ENCODE data around the gene B4GALNT2. TPM values are rescaled to one million over a fixed set of nuclear protein-coding genes. Genes with fewer than 3 reads are reported as not detected.

Gene B4GALNT2
- total RNA-seq, 2 donors from 2014 or later: 0.05 to 0.10 TPM

GRCh38 chr17:49200423-49201083 is 68.0 kb downstream of the B4GALNT2 start:
- DNase-seq (ENCODE audit: low spot score): no peak
- intact Hi-C loops (cut with DNase I): no loop called here

GRCh38 chr17:49201481-49201927 is 68.9 kb downstream of the B4GALNT2 start:
- intact Hi-C loops (cut with DNase I): no loop called here
- no peak for DNase-seq (ENCODE audit: low spot score)

- no peak for DNase-seq (ENCODE audit: low spot score)
- intact Hi-C loops (cut with DNase I): no loop called here
These were observed 71.2 kb downstream of the B4GALNT2 start for GRCh38 chr17:49203796-49204195.

GRCh38 chr17:49204516-49204915 is 71.9 kb downstream of the B4GALNT2 start:
- intact Hi-C loops (cut with DNase I): no loop called here
- no peak for DNase-seq (ENCODE audit: low spot score)

GRCh38 chr17:49209061-49209571 is 76.5 kb downstream of the B4GALNT2 start:
- intact Hi-C loops (cut with DNase I): no loop called here
- no peak for DNase-seq (ENCODE audit: low spot score)

GRCh38 chr17:49210158-49211029 is 77.8 kb downstream of the B4GALNT2 start, which contains the start of the genes ABI3 and GNGT2:
ABI3 (plus strand) TSS chr17:49210707; CDS start chr17:49210725, 18 bp downstream.
GNGT2 (minus strand) TSS chr17:49210574; CDS start chr17:49207422, 3,152 bp downstream.
- DNase-seq (ENCODE audit: low spot score): no peak
- intact Hi-C loops (cut with DNase I): loop anchor here in 1 of 2 donors (10.0 kb wide), 1 partner anchor 184 kb away; no protein-coding TSS in a partner anchor

- intact Hi-C loops (cut with DNase I): loop anchor here in 1 of 2 donors (10.0 kb wide), 1 partner anchor 181 kb away; no protein-coding TSS in a partner anchor
- DNase-seq (ENCODE audit: low spot score): no peak
These were observed 80.8 kb downstream of the B4GALNT2 start for GRCh38 chr17:49213399-49213798.

GRCh38 chr17:49213847-49214246 is 81.3 kb downstream of the B4GALNT2 start:
- intact Hi-C loops (cut with DNase I): loop anchor here in 1 of 2 donors (10.0 kb wide), 1 partner anchor 181 kb away; no protein-coding TSS in a partner anchor
- no peak for DNase-seq (ENCODE audit: low spot score)

- intact Hi-C loops (cut with DNase I): loop anchor here in 1 of 2 donors (10.0 kb wide), 1 partner anchor 180 kb away; no protein-coding TSS in a partner anchor
- DNase-seq (ENCODE audit: low spot score): no peak
These were observed 82.2 kb downstream of the B4GALNT2 start for GRCh38 chr17:49214676-49215360.

- intact Hi-C loops (cut with DNase I): loop anchor here in 1 of 2 donors (10.0 kb wide), 1 partner anchor 178 kb away; no protein-coding TSS in a partner anchor
- no peak for DNase-seq (ENCODE audit: low spot score)
These were observed 83.9 kb downstream of the B4GALNT2 start for GRCh38 chr17:49216482-49216881.

- peak; percentile 86 for DNase-seq (ENCODE audit: low spot score)
- intact Hi-C loops (cut with DNase I): loop anchor here in 1 of 2 donors (10.0 kb wide), 1 partner anchor 178 kb away; no protein-coding TSS in a partner anchor
These were observed 84.5 kb downstream of the B4GALNT2 start for GRCh38 chr17:49216953-49217650.

- peak; percentile 91 for DNase-seq (ENCODE audit: low spot score)
- intact Hi-C loops (cut with DNase I): loop anchor here in 1 of 2 donors (10.0 kb wide), 1 partner anchor 177 kb away; no protein-coding TSS in a partner anchor
These were observed 85.3 kb downstream of the B4GALNT2 start for GRCh38 chr17:49217651-49218413.

GRCh38 chr17:49218941-49219913 is 86.7 kb downstream of the B4GALNT2 start:
- DNase-seq (ENCODE audit: low spot score): peak; percentile 82
- intact Hi-C loops (cut with DNase I): loop anchor here in 1 of 2 donors (10.0 kb wide), 1 partner anchor 176 kb away; no protein-coding TSS in a partner anchor

- intact Hi-C loops (cut with DNase I): loop anchor here in 1 of 2 donors (10.0 kb wide), 1 partner anchor 175 kb away; no protein-coding TSS in a partner anchor
- DNase-seq (ENCODE audit: low spot score): no peak
These were observed 87.4 kb downstream of the B4GALNT2 start for GRCh38 chr17:49219987-49220386.

GRCh38 chr17:49223168-49223516 is 90.6 kb downstream of the B4GALNT2 start:
- DNase-seq (ENCODE audit: low spot score): no peak
- intact Hi-C loops (cut with DNase I): loop anchor here in 1 of 2 donors (2.0 kb wide), 1 partner anchor 68 kb away; no protein-coding TSS in a partner anchor

GRCh38 chr17:49223517-49224197 is 91.1 kb downstream of the B4GALNT2 start:
- peak; percentile 87 for DNase-seq (ENCODE audit: low spot score)
- intact Hi-C loops (cut with DNase I): loop anchor here in 1 of 2 donors (2.0 kb wide), 1 partner anchor 67 kb away; no protein-coding TSS in a partner anchor

Measured in posterior vena cava (tissue), 2 donors.